Thyroid gland (tissue), 4 donors: ENCODE data around the gene DNAJC25.

ENCODE experiments used
- POLR2A ChIP-seq, 2 donors: fragments of 450-650 bp; IDR thresholded peaks; one replicate each; pipeline ENCODE4 v1.6.1; 2017; ENCODE audit warnings: antibody characterized with exemption in 2 of 2, mild to moderate bottlenecking in 2 of 2, moderate library complexity in 1 of 2
- TF ChIP-seq, protein P1 (sequence below), 6 experiments: fragments of 200-600 bp in 3 of 6; fragments of 450-650 bp in 3 of 6; sonication (generic) in 3 of 6; IDR thresholded peaks; one replicate each; pipeline ENCODE4 v1.5.1; 2016 to 2019; ENCODE audit warnings: antibody characterized with exemption in 6 of 6, mild to moderate bottlenecking in 2 of 6, inconsistent platforms in 1 of 6, moderate library complexity in 1 of 6

DNA sequence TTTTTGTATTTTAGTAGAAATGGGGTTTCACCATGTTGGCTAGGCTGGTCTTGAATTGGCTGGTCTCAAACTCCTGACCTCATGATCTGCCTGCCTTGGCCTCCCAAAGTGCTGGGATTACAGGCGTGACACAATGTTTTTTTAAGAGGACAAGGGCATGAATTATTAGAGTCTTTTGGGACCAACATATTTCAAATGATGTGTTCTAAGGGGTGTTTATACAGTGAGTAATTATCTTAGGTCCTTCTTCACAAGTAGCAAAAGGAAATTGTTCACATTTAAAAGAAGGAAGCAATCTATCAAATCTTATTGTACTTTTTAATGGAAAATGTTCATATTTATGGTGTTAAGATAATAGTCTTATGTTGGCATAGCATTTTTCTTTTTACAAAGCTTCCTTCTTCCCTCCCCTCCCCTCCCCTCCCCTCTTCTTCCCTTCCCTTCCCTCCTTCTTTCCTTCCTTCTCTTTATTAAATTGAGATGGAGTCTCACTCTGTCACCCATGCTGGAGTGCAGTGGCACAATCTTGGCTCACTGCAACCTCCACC is 37.0 kb downstream of the DNAJC25 start:
- no peak for TF ChIP-seq POLR2A (IDR thresholded peaks at IDR 0.05)
- TF ChIP-seq, protein P1, sequence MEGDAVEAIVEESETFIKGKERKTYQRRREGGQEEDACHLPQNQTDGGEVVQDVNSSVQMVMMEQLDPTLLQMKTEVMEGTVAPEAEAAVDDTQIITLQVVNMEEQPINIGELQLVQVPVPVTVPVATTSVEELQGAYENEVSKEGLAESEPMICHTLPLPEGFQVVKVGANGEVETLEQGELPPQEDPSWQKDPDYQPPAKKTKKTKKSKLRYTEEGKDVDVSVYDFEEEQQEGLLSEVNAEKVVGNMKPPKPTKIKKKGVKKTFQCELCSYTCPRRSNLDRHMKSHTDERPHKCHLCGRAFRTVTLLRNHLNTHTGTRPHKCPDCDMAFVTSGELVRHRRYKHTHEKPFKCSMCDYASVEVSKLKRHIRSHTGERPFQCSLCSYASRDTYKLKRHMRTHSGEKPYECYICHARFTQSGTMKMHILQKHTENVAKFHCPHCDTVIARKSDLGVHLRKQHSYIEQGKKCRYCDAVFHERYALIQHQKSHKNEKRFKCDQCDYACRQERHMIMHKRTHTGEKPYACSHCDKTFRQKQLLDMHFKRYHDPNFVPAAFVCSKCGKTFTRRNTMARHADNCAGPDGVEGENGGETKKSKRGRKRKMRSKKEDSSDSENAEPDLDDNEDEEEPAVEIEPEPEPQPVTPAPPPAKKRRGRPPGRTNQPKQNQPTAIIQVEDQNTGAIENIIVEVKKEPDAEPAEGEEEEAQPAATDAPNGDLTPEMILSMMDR (IDR thresholded peaks at IDR 0.05): no peak
